Osteoblast (primary cell): ENCODE data around the gene CLCA1. TPM values are rescaled to one million over a fixed set of nuclear protein-coding genes. Genes with fewer than 3 reads are reported as not detected.

Source experiments
- DNase-seq: peaks from one replicate; pipeline ENCODE4 v3.0.0; 2011; ENCODE audit warnings: low spot score, mixed read lengths; ENCODE audit not compliant: insufficient read length; ENCODE audit errors: missing footprints
- H2AFZ ChIP-seq: 2 replicates; pipeline ENCODE4 v1.6.0; 2011; ENCODE audit warnings: mild to moderate bottlenecking, low read length
- H3K27ac ChIP-seq: 2 replicates; pipeline ENCODE4 v1.5.1; 2011; ENCODE audit warnings: mild to moderate bottlenecking, low read depth, low read length, moderate library complexity
- H3K27me3 ChIP-seq: 2 replicates; pipeline ENCODE4 v1.6.0; 2012; ENCODE audit warnings: mild to moderate bottlenecking, control low read depth, inconsistent platforms, low read length, moderate library complexity; ENCODE audit not compliant: insufficient read depth
- H3K36me3 ChIP-seq: 2 replicates; pipeline ENCODE4 v1.5.1; 2011; ENCODE audit warnings: mild to moderate bottlenecking, low read length, control low read depth, moderate library complexity; ENCODE audit not compliant: insufficient read depth
- H3K4me1 ChIP-seq: 2 replicates; pipeline ENCODE4 v1.5.1; 2011; ENCODE audit warnings: mild to moderate bottlenecking, low read length, control low read depth, moderate library complexity; ENCODE audit not compliant: insufficient read depth
- H3K4me2 ChIP-seq: 2 replicates; pipeline ENCODE4 v1.6.0; 2011; ENCODE audit warnings: mild to moderate bottlenecking, low read length; ENCODE audit not compliant: insufficient read depth
- H3K4me3 ChIP-seq: fragments of 200-600 bp; sonication (generic); 3 replicates; pipeline ENCODE4 v1.5.1; 2012; ENCODE audit warnings: mild to moderate bottlenecking, low read length, inconsistent platforms; ENCODE audit not compliant: insufficient read depth
- H3K79me2 ChIP-seq: 2 replicates; pipeline ENCODE4 v1.6.0; 2012; ENCODE audit warnings: mild to moderate bottlenecking, low read length, control low read depth, inconsistent platforms; ENCODE audit not compliant: insufficient read depth
- H3K9me3 ChIP-seq: 2 replicates; pipeline ENCODE4 v1.5.1; 2011; ENCODE audit warnings: low read depth, low read length, control low read depth
- H4K20me1 ChIP-seq: 2 replicates; pipeline ENCODE4 v1.6.0; 2012; ENCODE audit warnings: mild to moderate bottlenecking, low read length, control low read depth; ENCODE audit not compliant: insufficient read depth
- total RNA-seq: library from RNA; depleted of rRNA; stranded (reverse); fragments of >200 nt; gene quantifications from 2 replicates; pipeline ENCODE4 v1.2.3, GENCODE V29; 2012
- TF ChIP-seq, protein P1 (sequence below): IDR thresholded peaks from 2 replicates; pipeline ENCODE4 v1.5.1; 2011; ENCODE audit warnings: mild to moderate bottlenecking, low read depth, low read length, moderate library complexity; ENCODE audit errors: extremely low read depth

CLCA1 gene
- total RNA-seq, 1 donor = not detected

DNA sequence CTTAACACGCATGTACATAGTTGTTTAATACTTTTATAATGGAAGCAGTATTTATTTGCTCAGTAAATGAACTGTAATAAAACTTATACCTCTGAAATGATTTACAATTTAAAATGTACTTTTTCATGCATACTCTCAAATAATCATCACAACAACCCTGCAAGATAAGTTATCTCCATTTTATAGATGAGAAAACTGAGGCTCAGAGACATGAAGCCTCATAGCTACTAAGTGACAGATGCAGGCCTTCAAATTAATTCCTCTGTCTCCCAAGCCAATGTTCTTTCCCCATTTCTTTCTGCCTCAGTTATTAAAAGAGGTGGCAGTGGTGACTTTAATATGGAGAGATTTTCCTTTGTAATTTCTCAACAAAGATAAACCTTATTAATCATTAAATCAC lies 19.6 kb upstream of the CLCA1 start:
- Histone ChIP-seq H3K36me3 (no peaks in the 10 kb centered on the region), H4K20me1 (no peaks in the 10 kb centered on the region), H3K4me1 (no peaks in the 10 kb centered on the region), H3K27me3 (no peaks in the 10 kb centered on the region), H3K27ac (no peak overlapping the region), H2AFZ (no peak overlapping the region), H3K79me2 (no peaks in the 10 kb centered on the region), H3K9me3 (no peaks in the 10 kb centered on the region), H3K4me2 (no peak overlapping the region), H3K4me3 (no peak overlapping the region)
- DNase-seq = no peak
- TF ChIP-seq, protein P1, sequence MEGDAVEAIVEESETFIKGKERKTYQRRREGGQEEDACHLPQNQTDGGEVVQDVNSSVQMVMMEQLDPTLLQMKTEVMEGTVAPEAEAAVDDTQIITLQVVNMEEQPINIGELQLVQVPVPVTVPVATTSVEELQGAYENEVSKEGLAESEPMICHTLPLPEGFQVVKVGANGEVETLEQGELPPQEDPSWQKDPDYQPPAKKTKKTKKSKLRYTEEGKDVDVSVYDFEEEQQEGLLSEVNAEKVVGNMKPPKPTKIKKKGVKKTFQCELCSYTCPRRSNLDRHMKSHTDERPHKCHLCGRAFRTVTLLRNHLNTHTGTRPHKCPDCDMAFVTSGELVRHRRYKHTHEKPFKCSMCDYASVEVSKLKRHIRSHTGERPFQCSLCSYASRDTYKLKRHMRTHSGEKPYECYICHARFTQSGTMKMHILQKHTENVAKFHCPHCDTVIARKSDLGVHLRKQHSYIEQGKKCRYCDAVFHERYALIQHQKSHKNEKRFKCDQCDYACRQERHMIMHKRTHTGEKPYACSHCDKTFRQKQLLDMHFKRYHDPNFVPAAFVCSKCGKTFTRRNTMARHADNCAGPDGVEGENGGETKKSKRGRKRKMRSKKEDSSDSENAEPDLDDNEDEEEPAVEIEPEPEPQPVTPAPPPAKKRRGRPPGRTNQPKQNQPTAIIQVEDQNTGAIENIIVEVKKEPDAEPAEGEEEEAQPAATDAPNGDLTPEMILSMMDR = no peak

GRCh38 chr1:86450847-86451246 lies 17.9 kb upstream of the CLCA1 start:
- DNase-seq = no peak
- TF ChIP-seq, protein P1 = no peak
- H3K36me3 ChIP-seq = no peaks in the 10 kb centered on the region
- no peak overlapping the region for H3K4me2 ChIP-seq
- no peak overlapping the region for H2AFZ ChIP-seq
- no peak overlapping the region for H3K27ac ChIP-seq
- no peaks in the 10 kb centered on the region for H3K79me2 ChIP-seq
- no peaks in the 10 kb centered on the region for H3K9me3 ChIP-seq
- H3K27me3 ChIP-seq = no peaks in the 10 kb centered on the region
- H3K4me1 ChIP-seq = no peaks in the 10 kb centered on the region
- H4K20me1 ChIP-seq = no peaks in the 10 kb centered on the region
- no peak overlapping the region for H3K4me3 ChIP-seq

GRCh38 chr1:86453664-86454063 lies 15.1 kb upstream of the CLCA1 start:
- no peaks in the 10 kb centered on the region for H3K36me3 ChIP-seq
- no peaks in the 10 kb centered on the region for H4K20me1 ChIP-seq
- no peak overlapping the region for H3K4me3 ChIP-seq
- no peaks in the 10 kb centered on the region for H3K9me3 ChIP-seq
- TF ChIP-seq, protein P1 = no peak
- no peaks in the 10 kb centered on the region for H3K79me2 ChIP-seq
- H3K4me1 ChIP-seq = no peaks in the 10 kb centered on the region
- no peak overlapping the region for H3K27ac ChIP-seq
- no peak overlapping the region for H3K4me2 ChIP-seq
- peaks cover 2% of the 10 kb centered on the region for H3K27me3 ChIP-seq
- no peak for DNase-seq
- no peak overlapping the region for H2AFZ ChIP-seq

DNA sequence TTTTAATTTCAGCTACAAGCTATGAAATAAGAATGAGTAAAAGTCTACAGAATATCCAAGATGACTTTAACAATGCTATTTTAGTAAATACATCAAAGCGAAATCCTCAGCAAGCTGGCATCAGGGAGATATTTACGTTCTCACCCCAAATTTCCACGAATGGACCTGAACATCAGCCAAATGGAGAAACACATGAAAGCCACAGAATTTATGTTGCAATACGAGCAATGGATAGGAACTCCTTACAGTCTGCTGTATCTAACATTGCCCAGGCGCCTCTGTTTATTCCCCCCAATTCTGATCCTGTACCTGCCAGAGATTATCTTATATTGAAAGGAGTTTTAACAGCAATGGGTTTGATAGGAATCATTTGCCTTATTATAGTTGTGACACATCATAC lies 13.7 kb upstream of the CLCA1 start:
- DNase-seq = no peak
- Histone ChIP-seq H3K9me3 (no peaks in the 10 kb centered on the region), H3K4me1 (no peaks in the 10 kb centered on the region), H3K79me2 (no peaks in the 10 kb centered on the region), H2AFZ (no peak overlapping the region), H3K36me3 (no peaks in the 10 kb centered on the region), H3K27me3 (peaks cover 2% of the 10 kb centered on the region), H3K27ac (no peak overlapping the region), H3K4me3 (no peak overlapping the region), H4K20me1 (no peaks in the 10 kb centered on the region), H3K4me2 (no peak overlapping the region)
- TF ChIP-seq, protein P1 = no peak
